PC-3 (cell line): Measurements from ENCODE around the gene PTP4A2. TPM values are rescaled to one million over a fixed set of nuclear protein-coding genes. Genes with fewer than 3 reads are reported as not detected.
A peak's percentile ranks its signal among the peaks of the same experiment; 100 is the strongest.

Source experiments
- ATAC-seq: fragments of 200-7000 bp; cut with Tn5 transposase; 2 replicates; pipeline ENCODE4 v1.9.1; 2020; ENCODE audit warnings: mild to moderate bottlenecking, moderate library complexity
- BruUV-seq: library from RNA; stranded (reverse); fragments of 400-500 nt; replicated peaks from 2 replicates; lab custom pipeline; 2021; lab: Mats Ljungman, UMichigan
- CTCF ChIA-PET: fragments of 300-600 bp; sonication (Branson Sonifier 250); formaldehyde crosslinking; loops from one replicate; lab custom pipeline; 2022; ENCODE audit warnings: antibody characterized with exemption; lab: Charles Lee
- POLR2A ChIA-PET: fragments of 300-600 bp; sonication (Branson Sonifier 250); formaldehyde crosslinking; loops from one replicate; lab custom pipeline; 2022; ENCODE audit warnings: antibody characterized with exemption; ENCODE audit not compliant: unreplicated experiment; lab: Charles Lee
- DNase-seq: peaks from one replicate; pipeline ENCODE4 v3.0.0-alpha.2; 2015
- H2AFZ ChIP-seq: fragments of 300-600 bp; sonication (generic); 2 replicates; pipeline ENCODE4 v1.6.0; 2016; ENCODE audit warnings: antibody characterized with exemption, low read length
- H3F3A ChIP-seq: fragments of 300-600 bp; sonication (generic); one replicate; pipeline ENCODE4 v1.6.0; 2017; ENCODE audit warnings: antibody characterized with exemption, low read length, control low read depth, mild to moderate bottlenecking; ENCODE audit not compliant: unreplicated experiment
- H3K27ac ChIP-seq: fragments of 300-600 bp; sonication (generic); 2 replicates; pipeline ENCODE4 v1.5.1; 2016; ENCODE audit warnings: mild to moderate bottlenecking, low read length
- H3K27me3 ChIP-seq: fragments of 300-600 bp; sonication (generic); 2 replicates; pipeline ENCODE4 v1.6.1; 2016; ENCODE audit warnings: low read length, mixed read lengths
- H3K36me3 ChIP-seq: fragments of 300-600 bp; sonication (generic); 2 replicates; pipeline ENCODE4 v1.6.1; 2016; ENCODE audit warnings: low read depth, mixed run types, low read length, mixed read lengths
- H3K4me1 ChIP-seq: fragments of 300-600 bp; sonication (generic); 2 replicates; pipeline ENCODE4 v1.5.1; 2016; ENCODE audit warnings: low read length; ENCODE audit not compliant: insufficient read depth
- H3K4me2 ChIP-seq: fragments of 300-600 bp; sonication (generic); 2 replicates; pipeline ENCODE4 v1.6.0; 2016; ENCODE audit warnings: low read length
- H3K4me3 ChIP-seq: fragments of 300-600 bp; sonication (generic); 2 replicates; pipeline ENCODE4 v1.5.1; 2016; ENCODE audit warnings: mild to moderate bottlenecking, low read length, mixed read lengths
- H3K79me2 ChIP-seq: fragments of 300-600 bp; sonication (generic); 2 replicates; pipeline ENCODE4 v1.6.1; 2017; ENCODE audit warnings: low read length, mixed read lengths
- H3K9ac ChIP-seq: fragments of 300-600 bp; sonication (generic); 2 replicates; pipeline ENCODE4 v1.6.0; 2016; ENCODE audit warnings: mild to moderate bottlenecking, low read length
- H3K9me2 ChIP-seq: fragments of 300-600 bp; sonication (generic); replicated peaks from 2 replicates; pipeline ENCODE4 v1.6.1; 2016; ENCODE audit warnings: mixed run types, low read length, mixed read lengths
- H3K9me3 ChIP-seq: fragments of 300-600 bp; sonication (generic); 2 replicates; pipeline ENCODE4 v1.6.1; 2016; ENCODE audit warnings: low read length, mixed read lengths
- H4K20me1 ChIP-seq: fragments of 300-600 bp; sonication (generic); 2 replicates; pipeline ENCODE4 v1.6.1; 2016; ENCODE audit warnings: low read length, mixed read lengths
- EZH2 ChIP-seq: fragments of 300-600 bp; sonication (generic); IDR thresholded peaks from one replicate; pipeline ENCODE4 v1.6.1; 2017; ENCODE audit warnings: antibody characterized with exemption, mild to moderate bottlenecking, low read length; ENCODE audit not compliant: unreplicated experiment
- EZH2phosphoT487 ChIP-seq: fragments of 300-600 bp; sonication (generic); IDR thresholded peaks from 2 replicates; pipeline ENCODE4 v1.6.1; 2018; ENCODE audit warnings: mild to moderate bottlenecking, antibody characterized with exemption, low read length, borderline replicate concordance
- intact Hi-C: fragments of 100-400 bp; cut with micrococcal nuclease; formaldehyde crosslinking; loops from 2 replicates; pipeline ENCODE4 v1.9.0; 2023
- total RNA-seq: library from RNA; depleted of rRNA; stranded (reverse); fragments of >200 nt; gene quantifications from 2 replicates; pipeline ENCODE4 v1.2.3, GENCODE V29; 2014
- TF ChIP-seq, protein P1 (sequence below): fragments of 300-600 bp; sonication (generic); conservative IDR thresholded peaks from 2 replicates; pipeline ENCODE4 v1.5.1; 2017; ENCODE audit warnings: antibody characterized with exemption, low read depth, mild to moderate bottlenecking, low read length

The PTP4A2 gene
- total RNA-seq, 1 experiment from 2014 or later: 335 TPM

- Histone ChIP-seq H3K36me3 (0 out of 2 replicates have a peak, but pooled peaks cover 2% of the 10 kb centered on the region), H3K27me3 (no peaks in the 10 kb centered on the region), H3F3A (peaks cover 19% of the 10 kb centered on the region), H3K9me2 (no peaks in the 10 kb centered on the region), H3K9me3 (no peaks in the 10 kb centered on the region), H4K20me1 (peaks cover 38% of the 10 kb centered on the region), H2AFZ (no peak overlapping the region), H3K4me3 (peak overlapping the region; percentile 80), H3K4me1 (peaks cover 61% of the 10 kb centered on the region), H3K9ac (peak overlapping the region; percentile 85), H3K4me2 (peak overlapping the region; percentile 87), H3K27ac (peak overlapping the region; percentile 98), H3K79me2 (peaks cover 58% of the 10 kb centered on the region)
- no peak for ATAC-seq
- ChIA-PET CTCF (interaction anchor here (1.2 kb wide), 1 partner anchor 27 kb away, joined by 8 read pairs; no protein-coding TSS in a partner anchor), POLR2A (no interaction called here)
- TF ChIP-seq EZH2 (no peak), EZH2phosphoT487 (no peak)
- TF ChIP-seq, protein P1, sequence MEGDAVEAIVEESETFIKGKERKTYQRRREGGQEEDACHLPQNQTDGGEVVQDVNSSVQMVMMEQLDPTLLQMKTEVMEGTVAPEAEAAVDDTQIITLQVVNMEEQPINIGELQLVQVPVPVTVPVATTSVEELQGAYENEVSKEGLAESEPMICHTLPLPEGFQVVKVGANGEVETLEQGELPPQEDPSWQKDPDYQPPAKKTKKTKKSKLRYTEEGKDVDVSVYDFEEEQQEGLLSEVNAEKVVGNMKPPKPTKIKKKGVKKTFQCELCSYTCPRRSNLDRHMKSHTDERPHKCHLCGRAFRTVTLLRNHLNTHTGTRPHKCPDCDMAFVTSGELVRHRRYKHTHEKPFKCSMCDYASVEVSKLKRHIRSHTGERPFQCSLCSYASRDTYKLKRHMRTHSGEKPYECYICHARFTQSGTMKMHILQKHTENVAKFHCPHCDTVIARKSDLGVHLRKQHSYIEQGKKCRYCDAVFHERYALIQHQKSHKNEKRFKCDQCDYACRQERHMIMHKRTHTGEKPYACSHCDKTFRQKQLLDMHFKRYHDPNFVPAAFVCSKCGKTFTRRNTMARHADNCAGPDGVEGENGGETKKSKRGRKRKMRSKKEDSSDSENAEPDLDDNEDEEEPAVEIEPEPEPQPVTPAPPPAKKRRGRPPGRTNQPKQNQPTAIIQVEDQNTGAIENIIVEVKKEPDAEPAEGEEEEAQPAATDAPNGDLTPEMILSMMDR: no peak
- BruUV-seq: TSS peak; percentile 58
- no peak for DNase-seq
- intact Hi-C loops: loop anchor here (5.0 to 10.0 kb wide), 2 partner anchors 122 to 175 kb away; partner anchors contain the start of genes ADGRB2 and SPOCD1
These were observed 1.2 kb downstream of the PTP4A2 start for GRCh38 chr1:31936981-31937299.

- CTCF ChIA-PET: no interaction called here
- Histone ChIP-seq H2AFZ (no peak overlapping the region), H3K9me3 (no peaks in the 10 kb centered on the region), H4K20me1 (peaks cover 40% of the 10 kb centered on the region), H3K36me3 (0 out of 2 replicates have a peak, but pooled peaks cover 2% of the 10 kb centered on the region), H3K4me3 (peak overlapping the region; percentile 80), H3K4me1 (peaks cover 66% of the 10 kb centered on the region), H3K9ac (peak overlapping the region; percentile 85), H3K79me2 (peaks cover 63% of the 10 kb centered on the region), H3K9me2 (no peaks in the 10 kb centered on the region), H3K4me2 (peak overlapping the region; percentile 87), H3K27ac (peak overlapping the region; percentile 98), H3F3A (peaks cover 21% of the 10 kb centered on the region), H3K27me3 (no peaks in the 10 kb centered on the region)
- no peak for TF ChIP-seq EZH2phosphoT487
- TF ChIP-seq, protein P1: no peak
- TF ChIP-seq EZH2: no peak
- intact Hi-C loops: loop anchor here (5.0 to 10.0 kb wide), 2 partner anchors 122 to 174 kb away; partner anchors contain the start of genes ADGRB2 and SPOCD1
- ATAC-seq: no peak
- peak; percentile 19 for DNase-seq
- no TSS peak for BruUV-seq
- POLR2A ChIA-PET: no interaction called here
These were observed 1.7 kb downstream of the PTP4A2 start for GRCh38 chr1:31936278-31936980.
